ENCODE measurements around the gene ADGRG1.

The ADGRG1 gene

GRCh38 chr16:57616241-57616640, 12.2 kb upstream of the ADGRG1 start:
- DNase-seq (ENCODE audit: low read depth): no peak
- H3K4me3 ChIP-seq (replicated peaks; ENCODE audit: low read depth, low read length): no peak overlapping the region
- TF ChIP-seq CTCF (IDR thresholded peaks at IDR 0.05; ENCODE audit: low read length, missing control alignments): no peak

- no peak for TF ChIP-seq CTCF (IDR thresholded peaks at IDR 0.05; ENCODE audit: low read length, missing control alignments)
- DNase-seq (ENCODE audit: low read depth): no peak
- no peak overlapping the region for H3K4me3 ChIP-seq (replicated peaks; ENCODE audit: low read depth, low read length)
These were observed 11.6 kb upstream of the ADGRG1 start for GRCh38 chr16:57616876-57617275.

GRCh38 chr16:57617604-57618111, 10.8 kb upstream of the ADGRG1 start:
- no peak for DNase-seq (ENCODE audit: low read depth)
- H3K4me3 ChIP-seq (replicated peaks; ENCODE audit: low read depth, low read length): no peak overlapping the region
- TF ChIP-seq CTCF (IDR thresholded peaks at IDR 0.05; ENCODE audit: low read length, missing control alignments): no peak

GRCh38 chr16:57618296-57619132, 9.9 kb upstream of the ADGRG1 start:
- no peak for DNase-seq (ENCODE audit: low read depth)
- TF ChIP-seq CTCF (IDR thresholded peaks at IDR 0.05; ENCODE audit: low read length, missing control alignments): no peak
- H3K4me3 ChIP-seq (replicated peaks; ENCODE audit: low read depth, low read length): no peak overlapping the region

- no peak for DNase-seq (ENCODE audit: low read depth)
- H3K4me3 ChIP-seq (replicated peaks; ENCODE audit: low read depth, low read length): no peak overlapping the region
- TF ChIP-seq CTCF (IDR thresholded peaks at IDR 0.05; ENCODE audit: low read length, missing control alignments): no peak
These were observed 9.3 kb upstream of the ADGRG1 start for GRCh38 chr16:57619133-57619605.

- no peak overlapping the region for H3K4me3 ChIP-seq (replicated peaks; ENCODE audit: low read depth, low read length)
- TF ChIP-seq CTCF (IDR thresholded peaks at IDR 0.05; ENCODE audit: low read length, missing control alignments): no peak
- no peak for DNase-seq (ENCODE audit: low read depth)
These were observed 8.7 kb upstream of the ADGRG1 start for GRCh38 chr16:57619606-57620334.

Data from fibroblast of pulmonary artery (primary cell).